Measurements from ENCODE around the gene ERF. TPM values are rescaled to one million over a fixed set of nuclear protein-coding genes. Genes with fewer than 3 reads are reported as not detected.
"Not testable (repeated sequence)": the region's sequence is repeated elsewhere in the genome, so short reads cannot be mapped to it uniquely, and the experiment has no call there.

Gene ERF
- total and polyA plus RNA-seq, 2 of the 4 experiments (the other 2 are of a cell fraction): 5.2 to 32.4 TPM

DNA sequence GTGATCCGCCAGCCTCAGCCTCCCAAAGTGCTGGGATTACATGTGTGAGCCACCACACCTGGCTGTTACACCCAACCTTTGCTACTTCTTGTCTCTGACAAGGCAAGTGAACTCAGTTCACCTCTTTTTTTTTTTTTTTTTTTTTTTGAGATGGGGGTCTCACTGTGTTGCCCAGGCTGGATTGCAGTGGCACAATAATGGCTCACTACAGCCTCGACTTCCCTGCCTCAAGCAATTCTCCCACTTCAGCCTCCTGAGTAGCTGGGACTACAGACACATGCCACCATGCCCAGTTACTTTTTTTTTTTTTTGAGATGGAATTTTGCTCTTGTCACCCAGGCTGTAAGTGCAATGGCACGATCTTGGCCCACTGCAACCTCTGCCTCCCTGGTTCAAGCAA lies 2.9 kb upstream of the ERF start:
- H2AK9ac ChIP-seq (replicated peaks; ENCODE audit: low read depth, low read length, poor library complexity); ATAC-seq (ENCODE audit: low read depth); H3K9me1 ChIP-seq (ENCODE audit: insufficient read depth, low read length); H3K36me3 ChIP-seq (ENCODE audit: control insufficient read depth, insufficient read depth, low read length); DNase-seq; intact Hi-C loops (cut with micrococcal nuclease); H3K9ac ChIP-seq (ENCODE audit: low read depth, low read length); H4K20me1 ChIP-seq (ENCODE audit: insufficient read depth, low read length); H3K14ac ChIP-seq (replicated peaks; ENCODE audit: low read depth, low read length); H4K91ac ChIP-seq (ENCODE audit: insufficient read depth, low read depth, low read length); H3K4me1 ChIP-seq (ENCODE audit: control insufficient read depth, insufficient read depth, low read length); H4K8ac ChIP-seq (ENCODE audit: low read depth in 2 of 2, low read length in 2 of 2); H3K27me3 ChIP-seq (ENCODE audit: control insufficient read depth, insufficient read depth, low read length); in situ Hi-C loops (cut with MboI; ENCODE audit: low sequenced_read_pairs); dilution Hi-C loops (cut with HindIII; ENCODE audit: low sequenced_read_pairs, unreplicated experiment); H2BK120ac ChIP-seq (ENCODE audit: low read depth, low read length); H2BK20ac ChIP-seq (ENCODE audit: low read depth, low read length); H3K56ac ChIP-seq (ENCODE audit: extremely low read depth, insufficient read depth, low read length); H4K5ac ChIP-seq (ENCODE audit: low read depth, low read length); H3K27ac ChIP-seq (ENCODE audit: insufficient read depth, low read length); H3K4me2 ChIP-seq (ENCODE audit: low read depth, low read length); H3K4me3 ChIP-seq (ENCODE audit: insufficient read depth, low read depth, low read length); H3K9me3 ChIP-seq (ENCODE audit: control insufficient read depth, insufficient read depth, low read length); H2AFZ ChIP-seq (replicated peaks; ENCODE audit: low read length, poor library complexity); H2AK5ac ChIP-seq (ENCODE audit: low read depth, low read length); H2BK15ac ChIP-seq (ENCODE audit: low read depth, low read length); H3K23ac ChIP-seq (ENCODE audit: low read depth, low read length); BruUV-seq (replicated peaks); H3K4ac ChIP-seq (ENCODE audit: low read depth, low read length); H3K18ac ChIP-seq (ENCODE audit: low read depth, low read length); H2BK5ac ChIP-seq (ENCODE audit: low read depth, low read length, poor library complexity, severe bottlenecking): not testable (repeated sequence)
- WGBS, 2 experiments (ENCODE audit: extremely low coverage in 2 of 2, insufficient read length in 1 of 2): no CpG with 5 or more reads among the region's 3 CpGs
- ChIA-PET CTCF (interaction anchor here (0.7 kb wide), 1 partner anchor 125 kb away, joined by 3 read pairs; the partner anchor contains the start of gene POU2F2), POLR2A (ENCODE audit: unreplicated experiment) (interaction anchor here (0.6 kb wide), 1 partner anchor 18 kb away, joined by 7 read pairs; no protein-coding TSS in a partner anchor)
- peaks cover 0 to 11% of the 10 kb centered on the region in 2 experiments; a peak in 2 of 4 replicates for H3K79me1 ChIP-seq (ENCODE audit: low read depth in 1 of 2, low read length in 2 of 2)
